Bronchial epithelial cell (primary cell): Measurements from ENCODE around the gene RPS25. TPM values are rescaled to one million over a fixed set of nuclear protein-coding genes. Genes with fewer than 3 reads are reported as not detected.
"Not testable (repeated sequence)": the region's sequence is repeated elsewhere in the genome, so short reads cannot be mapped to it uniquely, and the experiment has no call there.

Experiments used
- DNase-seq: peaks from one replicate; pipeline ENCODE4 v3.0.0-alpha.2; 2010; ENCODE audit warnings: low read depth
- FAIRE-seq: peaks from 2 replicates; lab custom pipeline; 2011; peaks lifted over from hg19 to GRCh38; lab: Jason Lieb, UNC
- H3K27me3 ChIP-seq: 2 replicates; pipeline ENCODE4 v1.5.1; 2011; ENCODE audit warnings: low read length; ENCODE audit not compliant: control insufficient read depth, insufficient read depth
- H3K36me3 ChIP-seq: 2 replicates; pipeline ENCODE4 v1.5.1; 2011; ENCODE audit warnings: low read length; ENCODE audit not compliant: control insufficient read depth, insufficient read depth
- H3K4me3 ChIP-seq: 2 replicates; pipeline ENCODE4 v1.5.1; 2011; ENCODE audit warnings: mild to moderate bottlenecking, low read depth, low read length, control low read depth
- total RNA-seq: library from RNA; depleted of rRNA; stranded (reverse); fragments of >200 nt; gene quantifications from 2 replicates; pipeline ENCODE4 v1.2.1, GENCODE V29; 2014
- TF ChIP-seq, protein P1 (sequence below): IDR thresholded peaks from 2 replicates; pipeline ENCODE4 v1.5.1; 2011; ENCODE audit warnings: mild to moderate bottlenecking, moderate library complexity, low read length, control low read depth, inconsistent platforms; ENCODE audit not compliant: insufficient read depth, severe bottlenecking

Gene RPS25
- total RNA-seq, 1 donor from 2014 or later = 1,126 TPM

DNA sequence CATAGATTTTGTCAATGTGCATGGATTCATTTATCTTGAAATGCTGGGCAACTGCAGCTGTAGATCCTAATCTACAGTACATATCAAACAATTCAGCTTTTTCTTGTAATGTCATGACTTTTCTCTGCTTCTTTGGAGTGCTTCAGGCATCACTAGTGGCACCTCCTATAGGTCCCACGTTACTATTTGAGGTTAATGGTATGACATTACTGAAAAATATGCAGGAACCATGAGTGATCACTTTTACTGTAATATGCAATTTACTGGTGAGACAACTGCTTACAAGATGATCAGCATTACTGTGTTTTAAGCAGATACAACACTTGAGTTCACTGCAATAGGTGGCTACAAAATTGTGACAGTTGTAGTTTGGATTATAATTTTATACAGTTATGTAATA is 17.2 kb downstream of the RPS25 start:
- TF ChIP-seq, protein P1, sequence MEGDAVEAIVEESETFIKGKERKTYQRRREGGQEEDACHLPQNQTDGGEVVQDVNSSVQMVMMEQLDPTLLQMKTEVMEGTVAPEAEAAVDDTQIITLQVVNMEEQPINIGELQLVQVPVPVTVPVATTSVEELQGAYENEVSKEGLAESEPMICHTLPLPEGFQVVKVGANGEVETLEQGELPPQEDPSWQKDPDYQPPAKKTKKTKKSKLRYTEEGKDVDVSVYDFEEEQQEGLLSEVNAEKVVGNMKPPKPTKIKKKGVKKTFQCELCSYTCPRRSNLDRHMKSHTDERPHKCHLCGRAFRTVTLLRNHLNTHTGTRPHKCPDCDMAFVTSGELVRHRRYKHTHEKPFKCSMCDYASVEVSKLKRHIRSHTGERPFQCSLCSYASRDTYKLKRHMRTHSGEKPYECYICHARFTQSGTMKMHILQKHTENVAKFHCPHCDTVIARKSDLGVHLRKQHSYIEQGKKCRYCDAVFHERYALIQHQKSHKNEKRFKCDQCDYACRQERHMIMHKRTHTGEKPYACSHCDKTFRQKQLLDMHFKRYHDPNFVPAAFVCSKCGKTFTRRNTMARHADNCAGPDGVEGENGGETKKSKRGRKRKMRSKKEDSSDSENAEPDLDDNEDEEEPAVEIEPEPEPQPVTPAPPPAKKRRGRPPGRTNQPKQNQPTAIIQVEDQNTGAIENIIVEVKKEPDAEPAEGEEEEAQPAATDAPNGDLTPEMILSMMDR = no peak
- Histone ChIP-seq H3K4me3 (no peak overlapping the region), H3K36me3 (peaks cover 5% of the 10 kb centered on the region), H3K27me3 (no peaks in the 10 kb centered on the region)
- DNase-seq = peak; percentile 47
- FAIRE-seq = no peak

DNA sequence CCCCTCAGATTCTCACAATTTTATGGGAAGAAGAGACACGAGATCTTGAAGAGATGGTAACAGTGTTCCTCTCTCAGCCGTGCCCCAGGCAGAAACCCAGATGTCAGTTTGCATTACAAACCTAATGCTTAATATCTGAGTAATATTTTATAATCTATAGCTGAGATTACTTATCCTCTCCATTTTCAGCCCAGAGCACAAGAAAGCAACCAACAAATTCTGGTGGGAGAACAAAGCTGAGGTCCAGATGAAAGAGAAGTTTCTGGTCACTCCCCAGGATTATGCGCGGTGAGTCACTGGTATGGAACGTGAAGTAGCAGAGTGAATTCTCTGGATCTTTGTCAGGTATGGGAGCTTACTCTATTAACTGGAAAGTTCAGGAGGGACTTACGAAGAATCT is 19.3 kb downstream of the RPS25 start:
- H3K27me3 ChIP-seq = no peaks in the 10 kb centered on the region
- peak; percentile 78 for DNase-seq
- peak overlapping the region; percentile 65 for H3K4me3 ChIP-seq
- FAIRE-seq = no peak
- TF ChIP-seq, protein P1 = no peak
- peaks cover 3% of the 10 kb centered on the region for H3K36me3 ChIP-seq

DNA sequence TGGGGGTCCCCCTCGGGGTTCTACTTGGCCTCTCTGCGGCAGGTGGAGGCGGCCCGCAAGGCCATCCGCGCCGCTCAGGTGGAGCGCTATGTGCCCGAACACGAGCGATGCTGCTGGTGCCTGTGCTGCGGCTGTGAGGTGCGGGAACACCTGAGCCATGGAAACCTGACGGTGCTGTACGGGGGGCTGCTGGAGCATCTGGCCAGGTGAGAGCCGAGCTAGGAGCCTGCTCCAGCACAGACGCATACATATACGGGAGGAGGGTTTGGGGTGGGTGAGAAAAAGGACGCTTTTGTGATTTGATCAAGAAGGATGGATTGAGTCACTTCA is 19.8 kb downstream of the RPS25 start:
- TF ChIP-seq, protein P1 = no peak
- no peak for FAIRE-seq
- peak; percentile 25 for DNase-seq
- peak overlapping the region; percentile 65 for H3K4me3 ChIP-seq
- H3K36me3 ChIP-seq = peaks cover 3% of the 10 kb centered on the region
- H3K27me3 ChIP-seq = no peaks in the 10 kb centered on the region

DNA sequence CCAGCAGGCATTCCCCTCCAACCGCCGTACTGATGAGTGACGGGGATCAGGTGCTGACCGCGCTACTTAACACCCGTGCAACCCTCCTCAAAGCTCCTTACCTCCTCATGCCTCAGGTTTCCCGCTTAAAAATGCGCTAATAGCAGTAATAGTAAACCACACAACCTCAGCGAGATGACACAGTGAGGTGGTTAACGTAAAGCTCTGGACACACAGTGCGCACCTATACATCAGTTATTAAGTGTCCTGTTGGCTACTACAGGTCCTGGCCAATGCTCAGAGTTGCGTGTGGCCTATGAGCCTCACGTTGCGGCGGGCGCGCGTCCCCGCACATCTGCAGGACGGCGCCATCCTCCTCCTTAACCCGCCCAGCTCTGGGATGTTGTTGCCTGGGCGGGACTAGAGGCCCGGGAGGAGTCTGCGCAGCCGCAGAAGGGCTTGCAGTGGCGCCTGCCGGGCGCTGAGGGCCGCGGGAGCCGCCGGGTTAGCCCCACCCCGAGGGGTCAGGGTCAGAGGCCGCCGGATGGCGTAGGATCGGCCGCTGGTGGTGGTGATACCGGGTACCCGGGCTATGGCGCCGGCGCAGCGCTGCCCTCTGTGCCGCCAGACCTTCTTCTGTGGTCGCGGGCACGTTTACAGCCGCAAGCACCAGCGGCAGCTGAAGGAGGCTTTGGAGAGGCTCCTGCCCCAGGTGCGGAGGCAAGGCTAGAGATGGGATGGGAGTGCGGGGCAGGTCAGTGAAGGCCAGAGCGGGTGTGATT is 20.3 kb downstream of the RPS25 start, which contains the start of gene CENATAC:
Gene CENATAC, plus strand, starts transcription at position 512 of the 761 bp plus-strand sequence. Its CDS starts 60 bp downstream, at position 572.
- peak; percentile 79 for DNase-seq
- Histone ChIP-seq H3K4me3 (peak within 1 kb of the TSS; percentile 65), H3K27me3 (no peaks in the 10 kb centered on the region), H3K36me3 (peaks cover 1% of the 10 kb centered on the region)
- TF ChIP-seq, protein P1 = peak; percentile 11
- FAIRE-seq = no peak

DNA sequence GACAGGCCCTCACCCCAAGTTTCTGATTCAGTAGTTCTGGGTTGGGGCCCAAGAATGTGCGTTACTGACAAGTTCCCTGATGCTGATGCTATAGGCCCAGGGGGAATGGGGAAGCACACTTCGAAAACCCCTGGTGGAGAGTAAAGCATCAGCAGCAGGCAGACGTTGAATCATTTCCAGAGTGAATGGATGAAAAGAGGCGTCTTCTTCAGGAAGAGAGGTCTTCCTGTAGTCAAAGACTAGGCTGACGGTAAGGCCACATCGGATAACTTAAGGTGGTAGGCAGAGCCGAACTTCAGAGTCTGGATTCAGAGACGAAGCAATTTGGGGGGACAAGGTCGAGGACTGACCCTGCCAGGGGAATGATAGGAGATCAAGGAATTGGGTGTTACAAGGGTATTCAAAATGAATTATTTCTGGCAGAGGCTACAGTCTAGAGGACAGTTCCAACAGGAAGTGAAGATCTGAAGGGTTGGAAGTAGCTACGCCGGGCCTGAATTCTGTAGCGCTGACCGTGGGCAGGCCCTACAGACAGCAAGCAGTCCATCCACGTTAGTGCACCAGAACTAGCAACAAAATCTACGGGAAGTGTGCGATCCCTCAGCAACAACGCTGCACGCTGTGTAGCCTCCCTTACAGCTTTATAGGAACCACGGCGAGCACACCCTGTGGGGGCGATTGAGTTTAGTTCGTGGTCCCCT is 21.1 kb downstream of the RPS25 start:
- FAIRE-seq = no peak
- Histone ChIP-seq H3K36me3 (peaks cover 1% of the 10 kb centered on the region), H3K4me3 (peak overlapping the region; percentile 65), H3K27me3 (no peaks in the 10 kb centered on the region)
- no peak for DNase-seq
- TF ChIP-seq, protein P1 = peak; percentile 2

DNA sequence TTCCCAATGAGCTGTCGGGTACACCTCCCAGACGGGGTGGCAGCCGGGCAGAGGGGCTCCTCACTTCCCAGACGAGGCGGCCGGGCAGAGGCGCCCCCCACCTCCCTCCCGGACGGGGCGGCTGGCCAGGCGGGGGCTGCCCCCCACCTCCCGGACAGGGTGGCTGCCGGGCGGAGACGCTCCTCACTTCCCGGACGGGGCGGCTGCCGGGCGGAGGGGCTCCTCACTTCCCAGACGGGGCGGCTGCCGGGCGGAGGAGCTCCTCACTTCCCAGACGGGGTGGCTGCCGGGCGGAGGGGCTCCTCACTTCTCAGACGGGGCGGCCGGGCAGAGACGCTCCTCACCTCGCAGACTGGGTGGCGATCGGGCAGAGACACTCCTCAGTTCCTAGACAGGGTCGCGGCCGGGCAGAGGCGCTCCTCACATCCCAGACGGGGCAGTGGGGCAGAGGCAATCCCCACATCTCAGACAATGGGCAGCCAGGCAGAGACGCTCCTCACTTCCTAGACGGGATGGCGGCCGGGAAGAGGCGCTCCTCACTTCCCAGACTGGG is 26.6 kb downstream of the RPS25 start:
- not testable (repeated sequence) for FAIRE-seq, DNase-seq, H3K27me3 ChIP-seq, H3K36me3 ChIP-seq, H3K4me3 ChIP-seq
